H4 (cell line): Measurements from ENCODE around the gene RASAL1. TPM values are rescaled to one million over a fixed set of nuclear protein-coding genes. Genes with fewer than 3 reads are reported as not detected.
A peak's percentile ranks its signal among the peaks of the same experiment; 100 is the strongest.

ENCODE experiments used
- DNase-seq: peaks from one replicate; pipeline ENCODE4 v3.0.0-alpha.2; 2015; ENCODE audit warnings: low spot score
- total RNA-seq: library from RNA; depleted of rRNA; stranded (reverse); fragments of >200 nt; shearing (Covaris generic); gene quantifications from 2 replicates; pipeline ENCODE4 v1.2.3, GENCODE V29; 2014; rRNA removed

Gene RASAL1
- total RNA-seq, 1 experiment from 2014 or later = 0.08 TPM

- DNase-seq = no peak
Observed at GRCh38 chr12:113057565-113058485, 77.7 kb downstream of the RASAL1 start.

DNA sequence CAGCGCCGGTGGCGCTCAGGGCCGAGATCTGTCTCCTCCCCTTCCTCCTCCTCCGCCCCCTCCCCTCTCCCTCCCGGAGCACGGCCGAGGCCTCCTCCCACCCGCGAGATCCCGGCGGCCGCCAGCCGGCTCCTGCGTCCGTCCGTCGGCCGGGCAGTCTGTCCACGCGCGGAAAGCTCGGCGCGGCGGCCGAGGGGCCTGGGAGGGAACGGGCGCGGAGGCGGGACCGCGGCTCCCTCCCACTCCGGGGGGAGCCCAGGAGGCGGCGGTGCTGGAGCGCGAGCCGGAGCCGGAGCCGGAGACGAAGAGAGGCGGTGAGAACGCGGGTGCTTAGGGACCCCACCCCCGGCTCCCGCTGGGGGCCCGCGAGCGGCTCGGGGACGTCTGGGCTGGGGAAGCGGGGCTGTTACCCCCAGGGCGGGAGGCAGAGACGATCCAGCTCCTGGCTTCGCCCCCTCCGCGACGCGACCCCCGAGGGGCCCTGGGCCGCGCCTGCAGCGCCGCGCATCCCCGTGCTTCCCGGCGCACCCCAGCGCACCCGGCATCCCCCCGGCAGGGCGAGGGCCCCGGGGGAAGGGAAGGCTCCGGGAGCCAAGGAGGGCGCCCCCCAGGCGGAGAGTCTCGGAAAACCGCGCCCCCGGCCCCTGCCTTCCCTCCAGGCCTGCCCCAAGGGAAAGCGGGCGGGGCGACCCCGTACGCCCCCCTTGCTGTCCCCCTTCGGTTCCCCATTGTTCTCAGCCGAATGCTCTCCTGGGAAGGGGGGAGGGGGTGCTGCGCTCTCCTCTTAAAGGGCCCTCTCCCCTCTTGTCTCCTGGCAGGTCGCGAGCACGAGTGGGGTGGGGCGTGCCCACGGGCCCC lies 78.7 kb downstream of the RASAL1 start, which contains the start of gene DTX1:
DTX1 (plus strand) TSS at position 100 of the 858 bp plus-strand sequence. CDS start 1,463 bp downstream, outside the sequence.
- no peak for DNase-seq

DNA sequence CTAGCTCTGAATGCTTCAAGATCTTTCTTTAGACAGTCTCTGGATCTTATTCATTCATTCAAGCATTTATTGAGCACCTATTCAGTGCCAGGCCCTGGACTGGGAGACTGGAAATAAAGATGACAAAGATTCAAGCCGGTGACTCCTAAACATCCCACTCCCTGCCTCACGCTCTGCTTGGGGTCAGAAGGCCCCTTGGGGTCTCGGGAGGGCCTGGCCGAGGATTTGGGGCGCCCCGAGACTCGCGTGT lies 79.3 kb downstream of the RASAL1 start:
- no peak for DNase-seq

GRCh38 chr12:113055594-113056380 lies 79.8 kb downstream of the RASAL1 start:
- DNase-seq = no peak

DNA sequence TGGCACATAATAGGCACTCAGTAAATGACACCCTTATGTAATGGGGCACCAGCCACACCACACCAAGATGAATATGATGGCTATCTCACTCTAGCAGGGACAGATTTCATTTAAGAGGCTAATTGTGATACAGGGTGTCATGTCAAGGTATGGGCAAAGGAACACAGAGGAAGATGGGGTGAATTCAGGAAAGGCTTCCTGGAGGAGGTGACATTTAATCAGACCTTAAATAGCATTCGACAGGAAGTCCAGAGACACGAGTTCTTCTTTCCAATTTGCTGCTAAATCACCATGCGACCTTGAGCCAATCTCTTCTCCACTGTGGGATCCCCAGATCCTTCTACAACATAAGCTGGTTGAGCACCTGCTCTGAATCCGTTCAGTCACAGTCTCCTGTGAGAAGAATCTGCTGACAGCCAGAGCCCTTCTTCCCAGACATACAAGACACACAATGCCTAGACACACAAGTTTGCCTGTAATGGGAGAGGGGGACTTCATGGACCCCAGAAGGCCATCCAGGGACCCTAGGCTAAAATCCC lies 80.5 kb downstream of the RASAL1 start:
- DNase-seq = no peak

DNA sequence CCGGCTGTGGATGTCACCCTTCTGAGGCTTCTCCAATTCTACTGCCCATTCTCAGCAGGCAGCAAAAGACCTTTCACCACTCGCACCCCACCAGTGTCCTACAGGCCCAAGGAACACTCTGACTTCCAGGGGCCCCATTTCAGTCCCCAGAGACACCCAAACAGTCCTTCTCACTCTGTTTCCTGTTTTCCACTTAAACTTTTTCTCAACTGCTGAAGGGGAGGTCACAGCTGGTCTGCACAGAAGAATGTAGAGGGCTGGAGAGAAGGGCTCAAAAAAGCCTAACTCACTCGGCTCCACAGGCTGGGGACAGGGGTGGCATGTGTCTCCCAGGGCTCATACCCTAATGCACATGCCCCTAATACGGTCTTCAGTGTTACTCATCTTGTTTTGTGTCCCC lies 83.2 kb downstream of the RASAL1 start:
- DNase-seq = no peak

DNA sequence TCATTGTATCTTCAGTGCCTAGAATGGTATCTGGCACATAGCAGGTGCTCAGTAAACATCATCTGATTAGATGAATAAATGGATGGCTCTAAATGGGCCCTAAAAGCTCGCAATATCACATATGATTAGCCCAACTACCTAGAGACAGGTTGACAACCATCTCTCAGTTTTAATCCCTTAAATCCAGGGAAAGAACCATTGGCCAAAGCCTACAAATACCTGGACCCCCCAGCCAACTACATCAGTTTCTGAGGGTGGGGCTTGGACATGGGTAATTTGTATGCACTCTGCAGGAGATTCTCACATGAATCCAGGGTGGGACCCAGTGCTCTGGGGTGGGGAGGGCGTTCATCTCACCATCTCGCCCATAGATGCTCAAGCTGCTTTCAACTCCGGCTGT lies 83.8 kb downstream of the RASAL1 start:
- DNase-seq = no peak

GRCh38 chr12:113050795-113051194 lies 84.8 kb downstream of the RASAL1 start:
- no peak for DNase-seq

GRCh38 chr12:113049976-113050742 lies 85.4 kb downstream of the RASAL1 start:
- peak; percentile 43 for DNase-seq

Other genes with a start within 250 kb of the RASAL1 start
- 48.0 and 70.8 TPM in 2 replicates for gene OAS1, start 228.8 kb downstream of the RASAL1 start, total RNA-seq
- 39.1 and 46.8 TPM in 2 replicates for gene OAS3, start 197.3 kb downstream of the RASAL1 start, total RNA-seq
- 40.3 and 49.7 TPM in 2 replicates for gene OAS2, start 157.2 kb downstream of the RASAL1 start, total RNA-seq
- gene DTX1, start 79.0 kb downstream of the RASAL1 start, total RNA-seq = 1.3 and 2.8 TPM in 2 replicates
- not detected in 2 replicates for gene CFAP73, start 14.0 kb upstream of the RASAL1 start, total RNA-seq
- gene DDX54, start 49.7 kb upstream of the RASAL1 start, total RNA-seq = 24.4 and 45.0 TPM in 2 replicates
- 17.9 and 20.8 TPM in 2 replicates for gene RITA1, start 50.0 kb upstream of the RASAL1 start, total RNA-seq
- 5.3 and 5.4 TPM in 2 replicates for gene TPCN1, start 85.7 kb upstream of the RASAL1 start, total RNA-seq
- gene SLC8B1, start 199.3 kb upstream of the RASAL1 start, total RNA-seq = 7.0 and 14.2 TPM in 2 replicates
- 12.6 and 17.7 TPM in 2 replicates for gene PLBD2, start 222.8 kb upstream of the RASAL1 start, total RNA-seq